BJ (cell line): ENCODE measurements around the gene SEPTIN3. TPM values are rescaled to one million over a fixed set of nuclear protein-coding genes. Genes with fewer than 3 reads are reported as not detected.

Experiments used
- CTCF ChIA-PET: fragments of 350-600 bp; formaldehyde crosslinking; extraction: SDS; loops from one replicate; lab custom pipeline; 2021; ENCODE audit warnings: antibody characterized with exemption, inconsistent platforms; lab: Yijun Ruan, JAX
- POLR2A ChIA-PET: fragments of 300-600 bp; sonication (Branson Sonifier 250); formaldehyde crosslinking; extraction: SDS; loops from one replicate; lab custom pipeline; 2021; ENCODE audit warnings: antibody characterized with exemption; lab: Charles Lee
- DNase-seq: peaks from one replicate; pipeline ENCODE4 v3.0.0-alpha.2; 2011; ENCODE audit warnings: low read depth
- H3K27me3 ChIP-seq: 2 replicates; pipeline ENCODE4 v1.6.0; 2011; ENCODE audit warnings: low read length; ENCODE audit not compliant: control insufficient read depth, insufficient read depth
- H3K36me3 ChIP-seq: 2 replicates; pipeline ENCODE4 v1.5.1; 2011; ENCODE audit warnings: low read length; ENCODE audit not compliant: control insufficient read depth, insufficient read depth
- H3K4me3 ChIP-seq: 2 replicates; pipeline ENCODE4 v1.5.1; 2011; ENCODE audit warnings: low read depth, mild to moderate bottlenecking, control low read depth, low read length
- polyA plus RNA-seq: library from polyadenylated mRNA; depleted of rRNA; stranded (reverse); fragments of >200 nt; gene quantifications from 2 replicates; pipeline ENCODE4 v1.2.3, GENCODE V29; 2011; rRNA removed
- TF ChIP-seq, protein P1 (sequence below): IDR thresholded peaks from 2 replicates; pipeline ENCODE4 v1.5.1; 2011; ENCODE audit warnings: low read depth, mild to moderate bottlenecking, control low read depth, inconsistent platforms, low read length, moderate library complexity; ENCODE audit not compliant: insufficient read depth

Gene SEPTIN3
- polyA plus RNA-seq, 1 experiment = 0.06 TPM

DNA sequence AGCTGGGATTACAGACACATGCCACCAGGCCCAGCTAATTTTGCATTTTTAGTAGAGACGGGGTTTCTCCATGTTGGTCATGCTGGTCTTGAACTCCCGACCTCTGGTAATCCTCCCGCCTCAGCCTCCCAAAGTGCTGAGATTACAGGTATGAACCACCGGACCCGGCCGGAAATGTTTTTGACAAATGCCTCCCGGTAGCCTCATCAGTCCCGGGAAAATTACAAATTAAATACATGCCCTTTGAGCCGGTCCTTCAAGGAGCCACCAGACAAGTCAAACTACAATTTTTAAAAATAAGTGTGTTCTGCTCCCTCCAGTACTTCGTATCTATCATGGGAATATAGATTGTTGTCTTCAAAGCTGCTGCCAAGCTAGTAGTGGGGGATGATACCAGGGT, 46.9 kb downstream of the SEPTIN3 start:
- Histone ChIP-seq H3K36me3 (no peaks in the 10 kb centered on the region), H3K27me3 (peaks cover 2% of the 10 kb centered on the region; the same call in 1 of the 2 replicates), H3K4me3 (no peak overlapping the region)
- no peak for DNase-seq
- POLR2A ChIA-PET = no interaction called here
- CTCF ChIA-PET = interaction anchor here (0.5 kb wide), 1 partner anchor 458 kb away, joined by 5 read pairs; no protein-coding TSS in a partner anchor
- TF ChIP-seq, protein P1, sequence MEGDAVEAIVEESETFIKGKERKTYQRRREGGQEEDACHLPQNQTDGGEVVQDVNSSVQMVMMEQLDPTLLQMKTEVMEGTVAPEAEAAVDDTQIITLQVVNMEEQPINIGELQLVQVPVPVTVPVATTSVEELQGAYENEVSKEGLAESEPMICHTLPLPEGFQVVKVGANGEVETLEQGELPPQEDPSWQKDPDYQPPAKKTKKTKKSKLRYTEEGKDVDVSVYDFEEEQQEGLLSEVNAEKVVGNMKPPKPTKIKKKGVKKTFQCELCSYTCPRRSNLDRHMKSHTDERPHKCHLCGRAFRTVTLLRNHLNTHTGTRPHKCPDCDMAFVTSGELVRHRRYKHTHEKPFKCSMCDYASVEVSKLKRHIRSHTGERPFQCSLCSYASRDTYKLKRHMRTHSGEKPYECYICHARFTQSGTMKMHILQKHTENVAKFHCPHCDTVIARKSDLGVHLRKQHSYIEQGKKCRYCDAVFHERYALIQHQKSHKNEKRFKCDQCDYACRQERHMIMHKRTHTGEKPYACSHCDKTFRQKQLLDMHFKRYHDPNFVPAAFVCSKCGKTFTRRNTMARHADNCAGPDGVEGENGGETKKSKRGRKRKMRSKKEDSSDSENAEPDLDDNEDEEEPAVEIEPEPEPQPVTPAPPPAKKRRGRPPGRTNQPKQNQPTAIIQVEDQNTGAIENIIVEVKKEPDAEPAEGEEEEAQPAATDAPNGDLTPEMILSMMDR = no peak

DNA sequence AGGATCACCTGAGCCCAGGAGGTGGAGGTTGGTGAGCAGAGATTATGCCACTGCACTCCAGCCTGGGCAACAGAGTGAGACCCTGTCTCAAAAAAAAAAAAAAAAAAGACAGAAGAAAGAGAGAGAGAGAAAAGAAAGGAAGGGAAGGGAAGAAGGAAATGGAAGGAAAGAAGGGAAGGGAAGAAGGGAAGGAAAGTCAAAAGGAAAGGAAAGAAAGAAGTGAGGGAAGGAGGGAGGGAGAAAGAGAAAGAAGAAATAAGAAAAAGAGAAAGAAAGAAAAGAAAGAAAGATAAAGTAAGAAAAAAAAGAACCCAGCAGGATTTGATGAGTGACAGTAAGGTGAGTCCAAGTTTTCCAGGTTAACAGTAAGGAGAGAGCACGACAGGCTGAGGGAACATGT, 49.0 kb downstream of the SEPTIN3 start:
- POLR2A ChIA-PET = no interaction called here
- peaks cover 2% of the 10 kb centered on the region; the same call in 1 of the 2 replicates for H3K27me3 ChIP-seq
- no peaks in the 10 kb centered on the region for H3K36me3 ChIP-seq
- TF ChIP-seq, protein P1 = no peak
- no peak overlapping the region for H3K4me3 ChIP-seq
- CTCF ChIA-PET = no interaction called here
- no peak for DNase-seq

Other genes starting within 250 kb of the SEPTIN3 start
- gene CCDC134, start 168.8 kb upstream of the SEPTIN3 start, polyA plus RNA-seq = 4.1 and 6.0 TPM in 2 replicates
- 20.3 and 26.2 TPM in 2 replicates for gene SREBF2, start 136.3 kb upstream of the SEPTIN3 start, polyA plus RNA-seq
- not detected in 2 replicates for gene SHISA8, start 54.4 kb upstream of the SEPTIN3 start, polyA plus RNA-seq
- 0.06 and 0.16 TPM in 2 replicates for gene TNFRSF13C, start 42.6 kb upstream of the SEPTIN3 start, polyA plus RNA-seq
- 18.6 and 30.4 TPM in 2 replicates for gene CENPM, start 22.3 kb upstream of the SEPTIN3 start, polyA plus RNA-seq
- gene WBP2NL, start 29.3 kb downstream of the SEPTIN3 start, polyA plus RNA-seq = 0.17 and 0.22 TPM in 2 replicates
- 41.4 and 68.4 TPM in 2 replicates for gene NAGA, start 101.4 kb downstream of the SEPTIN3 start, polyA plus RNA-seq
- 20.1 and 27.4 TPM in 2 replicates for gene PHETA2, start 104.8 kb downstream of the SEPTIN3 start, polyA plus RNA-seq
- 32.3 and 35.7 TPM in 2 replicates for gene SMDT1, start 110.3 kb downstream of the SEPTIN3 start, polyA plus RNA-seq
- 76.0 and 85.6 TPM in 2 replicates for gene NDUFA6, start 121.3 kb downstream of the SEPTIN3 start, polyA plus RNA-seq
- 0.54 and 0.77 TPM in 2 replicates for gene CYP2D6, start 161.4 kb downstream of the SEPTIN3 start, polyA plus RNA-seq